HG03442 (cell line): ENCODE data around the gene CCDC110.

ENCODE experiments used
- ATAC-seq: cut with Tn5 transposase; IDR thresholded peaks from one replicate; pipeline ENCODE4 v1.9.1; 2021; ENCODE audit warnings: mild to moderate bottlenecking, moderate library complexity; ENCODE audit not compliant: unreplicated experiment

Gene CCDC110

GRCh38 chr4:185473247-185473646 lies 1.7 kb upstream of the CCDC110 start:
- no peak for ATAC-seq

- ATAC-seq, result no peak
These were observed 590 bp upstream of the CCDC110 start for GRCh38 chr4:185472103-185472542.

GRCh38 chr4:185470501-185471195 lies 885 bp downstream of the CCDC110 start:
- ATAC-seq, result no peak

GRCh38 chr4:185469580-185470154 lies 1.9 kb downstream of the CCDC110 start:
- no peak for ATAC-seq

GRCh38 chr4:185468999-185469398 lies 2.5 kb downstream of the CCDC110 start:
- ATAC-seq, result no peak

GRCh38 chr4:185467991-185468390 lies 3.5 kb downstream of the CCDC110 start:
- no peak for ATAC-seq

- no peak for ATAC-seq
These were observed 4.4 kb downstream of the CCDC110 start for GRCh38 chr4:185467101-185467500.

GRCh38 chr4:185465707-185466106 lies 5.8 kb downstream of the CCDC110 start:
- no peak for ATAC-seq

GRCh38 chr4:185464887-185465286 lies 6.6 kb downstream of the CCDC110 start:
- no peak for ATAC-seq

GRCh38 chr4:185464183-185464582 lies 7.3 kb downstream of the CCDC110 start:
- no peak for ATAC-seq

- no peak for ATAC-seq
These were observed 8.0 kb downstream of the CCDC110 start for GRCh38 chr4:185463541-185463940.

GRCh38 chr4:185461565-185461964 lies 10.0 kb downstream of the CCDC110 start:
- no peak for ATAC-seq

GRCh38 chr4:185457136-185457535 lies 14.4 kb downstream of the CCDC110 start:
- no peak for ATAC-seq

GRCh38 chr4:185456131-185456530 lies 15.4 kb downstream of the CCDC110 start:
- ATAC-seq, result no peak

GRCh38 chr4:185445209-185445608 lies 26.3 kb downstream of the CCDC110 start:
- no peak for ATAC-seq

- no peak for ATAC-seq
These were observed 30.1 kb downstream of the CCDC110 start for GRCh38 chr4:185441479-185441878.

- ATAC-seq, result peak; percentile 73
These were observed 33.7 kb downstream of the CCDC110 start for GRCh38 chr4:185437809-185438208.

GRCh38 chr4:185435466-185435865 lies 36.1 kb downstream of the CCDC110 start:
- no peak for ATAC-seq

- ATAC-seq, result no peak
These were observed 41.9 kb downstream of the CCDC110 start for GRCh38 chr4:185429660-185430059.

- no peak for ATAC-seq
These were observed 44.4 kb downstream of the CCDC110 start for GRCh38 chr4:185426960-185427688.

GRCh38 chr4:185425647-185426352 lies 45.7 kb downstream of the CCDC110 start, which contains the start of gene UFSP2:
TSS of gene UFSP2 (minus strand) at chr4:185425964. CDS start at chr4:185425868, 96 bp downstream.
- peak; percentile 91 for ATAC-seq
